ENCODE data around the gene NLRP3. TPM values are rescaled to one million over a fixed set of nuclear protein-coding genes. Genes with fewer than 3 reads are reported as not detected.

NLRP3 gene
- total RNA-seq, 2 donors from 2014 or later, result 1.0 to 1.3 TPM

GRCh38 chr1:247402120-247402675 is 13.8 kb upstream of the NLRP3 start:
- no peaks in the 10 kb centered on the region for H3K36me3 ChIP-seq
- H3K27ac ChIP-seq, result no peak overlapping the region
- H3K9me3 ChIP-seq, result no peaks in the 10 kb centered on the region
- H3K4me3 ChIP-seq, result no peak overlapping the region
- H3K4me1 ChIP-seq, result peaks cover 0 to 4% of the 10 kb centered on the region in 2 donors
- H3K27me3 ChIP-seq, result no peaks in the 10 kb centered on the region
- no peak for DNase-seq (ENCODE audit: low spot score)
- no peak for TF ChIP-seq CTCF (IDR thresholded peaks at IDR 0.05)

- DNase-seq (ENCODE audit: low spot score), result no peak
These were observed 9.8 kb upstream of the NLRP3 start for GRCh38 chr1:247406014-247406656.

GRCh38 chr1:247407180-247407616 is 8.8 kb upstream of the NLRP3 start:
- Histone ChIP-seq H3K9me3 (no peaks in the 10 kb centered on the region), H3K4me1 (peaks cover 0 to 4% of the 10 kb centered on the region in 2 donors), H3K4me3 (no peak overlapping the region), H3K27me3 (no peaks in the 10 kb centered on the region), H3K36me3 (no peaks in the 10 kb centered on the region), H3K27ac (peak overlapping the region in 1 of 2 donors; percentile 8)
- no peak for TF ChIP-seq CTCF (IDR thresholded peaks at IDR 0.05)
- DNase-seq (ENCODE audit: low spot score), result peak; percentile 76

More at GRCh38 chr1:247406014-247406656, 9.8 kb upstream of the NLRP3 start:
- Histone ChIP-seq H3K27ac (no peak overlapping the region), H3K4me1 (peaks cover 0 to 4% of the 10 kb centered on the region in 2 donors), H3K27me3 (no peaks in the 10 kb centered on the region), H3K36me3 (no peaks in the 10 kb centered on the region), H3K9me3 (no peaks in the 10 kb centered on the region), H3K4me3 (no peak overlapping the region)
- no peak for TF ChIP-seq CTCF (IDR thresholded peaks at IDR 0.05)

GRCh38 chr1:247408100-247408499 is 7.9 kb upstream of the NLRP3 start:
- H3K9me3 ChIP-seq, result no peaks in the 10 kb centered on the region
- H3K27me3 ChIP-seq, result no peaks in the 10 kb centered on the region
- no peak overlapping the region for H3K27ac ChIP-seq
- TF ChIP-seq CTCF (IDR thresholded peaks at IDR 0.05), result no peak
- DNase-seq (ENCODE audit: low spot score), result no peak
- H3K4me1 ChIP-seq, result no peaks in the 10 kb centered on the region
- H3K4me3 ChIP-seq, result no peak overlapping the region
- H3K36me3 ChIP-seq, result no peaks in the 10 kb centered on the region

- Histone ChIP-seq H3K36me3 (no peaks in the 10 kb centered on the region), H3K27ac (no peak overlapping the region), H3K9me3 (no peaks in the 10 kb centered on the region), H3K27me3 (no peaks in the 10 kb centered on the region), H3K4me3 (no peak overlapping the region), H3K4me1 (no peaks in the 10 kb centered on the region)
- no peak for TF ChIP-seq CTCF (IDR thresholded peaks at IDR 0.05)
- DNase-seq (ENCODE audit: low spot score), result no peak
These were observed 6.0 kb upstream of the NLRP3 start for GRCh38 chr1:247409869-247410544.
